ENCODE results near the gene ENOX1. TPM values are rescaled to one million over a fixed set of nuclear protein-coding genes. Genes with fewer than 3 reads are reported as not detected.

The ENOX1 gene
- total and polyA plus RNA-seq, 2 donors (not counting 3 experiments of a cell fraction or from before 2014, with no cell fraction given), result 0.17 to 0.97 TPM

- no peaks in the 10 kb centered on the region for H3K27me3 ChIP-seq (ENCODE audit: control insufficient read depth in 2 of 2, insufficient read depth in 2 of 2, low read length in 2 of 2)
- no peak overlapping the region for H3K4me3 ChIP-seq (replicated peaks in 1 of 3; ENCODE audit: insufficient read depth in 1 of 3, low read depth in 1 of 3, low read length in 3 of 3)
- FAIRE-seq (no peak), DNase-seq (ENCODE audit: low read depth, low spot score) (no peak)
- H3K9me3 ChIP-seq (replicated peaks; ENCODE audit: control insufficient read depth, insufficient read depth, low read length), result no peaks in the 10 kb centered on the region
- no peaks in the 10 kb centered on the region for H3K79me2 ChIP-seq (ENCODE audit: control insufficient read depth, insufficient read depth, low read length)
- H3K4me1 ChIP-seq (ENCODE audit: control insufficient read depth, extremely low read depth, insufficient read depth, low read length), result peaks cover under 1% of the 10 kb centered on the region
- H3K36me3 ChIP-seq (ENCODE audit: control insufficient read depth in 2 of 2, extremely low read depth in 1 of 2, insufficient read depth in 2 of 2, low read length in 2 of 2), result no peaks in the 10 kb centered on the region
- ChIA-PET CTCF (no interaction called here), POLR2A (no interaction called here)
- H3K27ac ChIP-seq (ENCODE audit: insufficient read depth, low read depth, low read length), result no peak overlapping the region
- no peak overlapping the region for H3K9ac ChIP-seq (replicated peaks; ENCODE audit: extremely low read depth, insufficient read depth, low read length)
- no peak overlapping the region for H3K4me2 ChIP-seq (ENCODE audit: insufficient read depth, low read length)
- H2AFZ ChIP-seq (ENCODE audit: low read depth, low read length), result no peak overlapping the region
- H4K20me1 ChIP-seq (replicated peaks; ENCODE audit: control insufficient read depth, extremely low read depth, insufficient read depth, low read length), result no peaks in the 10 kb centered on the region
- intact Hi-C loops (cut with micrococcal nuclease) (no loop called here), dilution Hi-C loops (cut with MboI; ENCODE audit: extremely low pct_ligation_motif_present, low sequenced_read_pairs) (no loop called here)
- no peaks in the 10 kb centered on the region for H3K9me1 ChIP-seq (replicated peaks; ENCODE audit: control insufficient read depth, extremely low read depth, insufficient read depth, low read length)
- BruUV-seq (replicated peaks), result no TSS peak
- TF ChIP-seq MAX (IDR thresholded peaks at IDR 0.05; ENCODE audit: insufficient read depth, insufficient read length) (no peak), MYC (IDR thresholded peaks at IDR 0.05; ENCODE audit: low read depth, low read length) (no peak), EZH2 (IDR thresholded peaks at IDR 0.05; ENCODE audit: borderline replicate concordance, low read depth, low read length, severe bottlenecking) (no peak), FOS (IDR thresholded peaks at IDR 0.05; ENCODE audit: borderline replicate concordance, insufficient read depth, low read length) (no peak), POLR2A (IDR thresholded peaks at IDR 0.05; ENCODE audit: low read depth, low read length) (no peak), GATA2 (IDR thresholded peaks at IDR 0.05; ENCODE audit: insufficient read depth, insufficient read length, low read depth, low read length) (no peak), POLR2AphosphoS5 (IDR thresholded peaks at IDR 0.05; ENCODE audit: insufficient read depth, low read depth, low read length) (no peak), CTCF (IDR thresholded peaks at IDR 0.05; ENCODE audit: extremely low read depth in 1 of 2, insufficient read depth in 1 of 2, low read depth in 1 of 2, low read length in 2 of 2) (no peak), JUN (IDR thresholded peaks at IDR 0.05; ENCODE audit: borderline replicate concordance, insufficient read depth, insufficient read length, low read depth) (no peak)
Measured at GRCh38 chr13:43558326-43558725, 228.4 kb downstream of the ENOX1 start.
